Astrocyte (in vitro differentiated cells and primary cell): ENCODE measurements around the gene CUL7.

Source experiments
- CTCF ChIP-seq: IDR thresholded peaks from 2 replicates; pipeline ENCODE4 v1.5.1; 2011; ENCODE audit warnings: low read depth, mild to moderate bottlenecking, inconsistent platforms, low read length, moderate library complexity; ENCODE audit not compliant: insufficient read depth
- EZH2 ChIP-seq: IDR thresholded peaks from 2 replicates; pipeline ENCODE4 v1.6.1; 2012; ENCODE audit warnings: mild to moderate bottlenecking, low read length, inconsistent platforms; ENCODE audit not compliant: insufficient read depth

DNA sequence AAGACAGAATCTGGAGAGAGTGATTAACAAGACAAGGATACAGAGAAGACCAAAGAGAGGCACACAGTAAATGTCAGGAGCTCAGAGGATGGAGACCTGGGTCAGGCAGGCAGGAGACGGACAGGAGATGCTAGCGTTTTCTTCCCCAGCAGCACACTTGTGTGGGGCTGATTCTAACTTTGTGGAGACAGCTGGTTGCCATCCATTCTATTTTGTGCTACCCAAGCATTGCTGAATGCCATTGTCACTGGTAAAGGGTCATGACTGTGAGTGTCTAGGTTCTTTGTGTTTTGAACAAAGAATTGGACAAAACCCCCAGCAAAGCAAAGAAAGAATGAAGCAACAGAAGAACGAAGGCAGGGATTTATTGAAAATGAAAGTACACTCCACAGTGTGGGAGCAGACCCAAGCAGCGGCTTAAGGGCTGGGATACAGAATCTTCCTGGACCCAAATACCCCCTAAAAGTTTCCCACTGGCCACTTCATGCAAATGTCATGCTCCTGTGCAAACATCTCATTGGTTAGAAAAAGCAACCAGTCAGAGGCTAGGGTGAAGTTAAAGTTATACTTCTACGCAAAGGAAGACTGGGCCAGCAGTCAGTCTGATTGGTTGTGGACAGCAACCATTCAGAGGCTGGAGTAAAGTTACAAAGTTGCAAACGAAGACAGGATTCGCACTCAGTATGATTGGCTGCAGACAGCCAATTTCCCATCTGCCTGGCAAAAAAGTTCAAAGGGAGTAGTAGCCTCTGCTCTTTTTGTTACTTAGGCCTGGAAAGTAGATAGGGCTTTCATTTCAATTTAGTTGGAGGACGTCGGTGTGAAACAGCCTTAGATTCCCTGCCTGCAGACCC lies 40.0 kb upstream of the CUL7 start:
- TF ChIP-seq CTCF (no peak), EZH2 (no peak)
